ENCODE results near the gene KANSL1.
"Not testable (repeated sequence)": the region's sequence is repeated elsewhere in the genome, so short reads cannot be mapped to it uniquely, and the experiment has no call there.

DNA sequence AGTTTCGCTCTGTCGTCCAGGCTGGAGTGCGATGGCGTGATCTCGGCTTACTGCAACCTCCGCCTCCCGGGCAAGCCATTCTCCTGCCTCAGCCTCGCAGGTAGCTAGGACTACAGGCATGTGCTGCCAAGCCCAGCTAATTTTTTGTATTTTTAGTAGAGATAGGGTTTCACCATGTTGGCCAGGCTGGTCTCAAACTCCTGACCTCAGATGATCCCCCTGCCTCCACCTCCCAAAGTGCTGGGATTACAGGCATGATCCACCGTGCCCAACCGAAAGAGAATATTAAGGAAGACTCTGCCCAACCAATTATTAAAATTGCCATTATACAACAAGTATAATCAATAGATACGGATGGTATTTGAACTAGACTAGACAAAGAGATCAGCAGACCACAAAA, 82.0 kb downstream of the KANSL1 start:
- not testable (repeated sequence) for TF ChIP-seq EZH2 (IDR thresholded peaks at IDR 0.05; ENCODE audit: low read length, unreplicated experiment); CTCF (conservative IDR thresholded peaks at IDR 0.05; ENCODE audit: low read depth, low read length); EZH2phosphoT487 (IDR thresholded peaks at IDR 0.05; ENCODE audit: borderline replicate concordance, low read length)

Data from PC-3 (cell line).